ENCODE results near the gene TXNDC12. TPM values are rescaled to one million over a fixed set of nuclear protein-coding genes. Genes with fewer than 3 reads are reported as not detected.

TXNDC12 gene
- total and polyA plus RNA-seq, 9 of the 15 experiments (the other 6 are each of a cell fraction or from before 2014, with no cell fraction given), result 17.0 to 60.8 (median 37.8) TPM

DNA sequence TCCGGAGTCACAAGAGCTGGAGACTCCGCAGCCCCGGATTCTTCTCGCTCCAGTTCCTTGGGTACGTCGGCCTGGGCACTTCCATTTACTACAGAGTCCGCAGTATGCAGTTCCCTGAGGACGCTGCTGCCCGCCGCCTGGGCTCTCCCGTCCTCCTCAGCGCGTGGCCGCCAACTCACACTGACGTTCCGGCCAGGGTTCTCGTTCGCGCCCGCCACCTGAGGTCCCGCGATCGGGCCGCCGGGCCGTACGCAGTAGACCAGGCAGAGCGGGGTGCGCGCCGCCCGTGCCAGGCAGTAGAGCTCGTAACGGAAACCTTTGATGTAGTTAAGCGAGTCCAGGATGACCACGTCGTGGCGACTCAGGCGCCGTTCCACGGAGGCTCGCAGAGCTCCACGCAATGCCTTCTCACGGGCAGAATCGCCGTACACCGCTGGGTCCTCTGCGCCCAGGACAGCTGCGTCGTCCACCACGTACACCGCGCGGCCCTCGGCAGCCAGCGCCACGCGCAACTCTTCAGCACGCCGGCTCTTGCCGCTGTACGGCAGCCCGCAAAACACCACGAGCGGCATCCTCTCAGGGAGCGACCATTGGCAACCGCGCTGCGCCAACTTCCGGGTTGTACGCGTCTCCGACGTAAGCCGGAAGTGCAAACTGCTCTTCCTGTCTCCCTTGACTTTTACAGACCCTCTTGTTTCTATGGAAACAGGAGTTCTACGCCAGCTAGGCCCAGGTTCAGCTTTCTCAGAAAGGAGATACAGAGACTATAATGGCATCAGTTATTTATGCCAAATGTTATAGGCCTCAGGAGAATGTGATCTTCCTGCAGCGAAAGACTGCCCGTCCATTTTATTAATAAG is 21.6 kb downstream of the TXNDC12 start, which contains the start of gene KTI12 (continued):
- TF ChIP-seq RFX1 (IDR thresholded peaks at IDR 0.05), result peak; percentile 97
- TF ChIP-seq, protein P1, sequence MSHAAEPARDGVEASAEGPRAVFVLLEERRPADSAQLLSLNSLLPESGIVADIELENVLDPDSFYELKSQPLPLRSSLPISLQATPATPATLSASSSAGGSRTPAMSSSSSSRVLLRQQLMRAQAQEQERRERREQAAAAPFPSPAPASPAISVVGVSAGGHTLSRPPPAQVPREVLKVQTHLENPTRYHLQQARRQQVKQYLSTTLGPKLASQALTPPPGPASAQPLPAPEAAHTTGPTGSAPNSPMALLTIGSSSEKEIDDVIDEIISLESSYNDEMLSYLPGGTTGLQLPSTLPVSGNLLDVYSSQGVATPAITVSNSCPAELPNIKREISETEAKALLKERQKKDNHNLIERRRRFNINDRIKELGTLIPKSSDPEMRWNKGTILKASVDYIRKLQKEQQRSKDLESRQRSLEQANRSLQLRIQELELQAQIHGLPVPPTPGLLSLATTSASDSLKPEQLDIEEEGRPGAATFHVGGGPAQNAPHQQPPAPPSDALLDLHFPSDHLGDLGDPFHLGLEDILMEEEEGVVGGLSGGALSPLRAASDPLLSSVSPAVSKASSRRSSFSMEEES (CRISPR knock-in tag; IDR thresholded peaks at IDR 0.05), result no peak
- TF ChIP-seq MEF2A (IDR thresholded peaks at IDR 0.05; ENCODE audit: control insufficient read depth, low read depth, low read length), result no peak
- peak; percentile 50 for TF ChIP-seq NFIC (IDR thresholded peaks at IDR 0.05)
- peak; percentile 52 for TF ChIP-seq NEUROD1 (IDR thresholded peaks at IDR 0.05; ENCODE audit: borderline replicate concordance, low read depth, low read length, partially characterized antibody)
- TF ChIP-seq SAP30 (IDR thresholded peaks at IDR 0.05; ENCODE audit: borderline replicate concordance, insufficient read depth, low read depth, low read length, poor library complexity, severe bottlenecking), result peak; percentile 93
- TF ChIP-seq MAZ (CRISPR knock-in tag; conservative IDR thresholded peaks at IDR 0.05 in 1 of 2, IDR thresholded peaks at IDR 0.05 in 1 of 2), result peak in 1 of 2 experiments; percentile 82
- peak; percentile 100 for TF ChIP-seq ELF1 (tag; IDR thresholded peaks at IDR 0.05)
- TF ChIP-seq, protein P2, sequence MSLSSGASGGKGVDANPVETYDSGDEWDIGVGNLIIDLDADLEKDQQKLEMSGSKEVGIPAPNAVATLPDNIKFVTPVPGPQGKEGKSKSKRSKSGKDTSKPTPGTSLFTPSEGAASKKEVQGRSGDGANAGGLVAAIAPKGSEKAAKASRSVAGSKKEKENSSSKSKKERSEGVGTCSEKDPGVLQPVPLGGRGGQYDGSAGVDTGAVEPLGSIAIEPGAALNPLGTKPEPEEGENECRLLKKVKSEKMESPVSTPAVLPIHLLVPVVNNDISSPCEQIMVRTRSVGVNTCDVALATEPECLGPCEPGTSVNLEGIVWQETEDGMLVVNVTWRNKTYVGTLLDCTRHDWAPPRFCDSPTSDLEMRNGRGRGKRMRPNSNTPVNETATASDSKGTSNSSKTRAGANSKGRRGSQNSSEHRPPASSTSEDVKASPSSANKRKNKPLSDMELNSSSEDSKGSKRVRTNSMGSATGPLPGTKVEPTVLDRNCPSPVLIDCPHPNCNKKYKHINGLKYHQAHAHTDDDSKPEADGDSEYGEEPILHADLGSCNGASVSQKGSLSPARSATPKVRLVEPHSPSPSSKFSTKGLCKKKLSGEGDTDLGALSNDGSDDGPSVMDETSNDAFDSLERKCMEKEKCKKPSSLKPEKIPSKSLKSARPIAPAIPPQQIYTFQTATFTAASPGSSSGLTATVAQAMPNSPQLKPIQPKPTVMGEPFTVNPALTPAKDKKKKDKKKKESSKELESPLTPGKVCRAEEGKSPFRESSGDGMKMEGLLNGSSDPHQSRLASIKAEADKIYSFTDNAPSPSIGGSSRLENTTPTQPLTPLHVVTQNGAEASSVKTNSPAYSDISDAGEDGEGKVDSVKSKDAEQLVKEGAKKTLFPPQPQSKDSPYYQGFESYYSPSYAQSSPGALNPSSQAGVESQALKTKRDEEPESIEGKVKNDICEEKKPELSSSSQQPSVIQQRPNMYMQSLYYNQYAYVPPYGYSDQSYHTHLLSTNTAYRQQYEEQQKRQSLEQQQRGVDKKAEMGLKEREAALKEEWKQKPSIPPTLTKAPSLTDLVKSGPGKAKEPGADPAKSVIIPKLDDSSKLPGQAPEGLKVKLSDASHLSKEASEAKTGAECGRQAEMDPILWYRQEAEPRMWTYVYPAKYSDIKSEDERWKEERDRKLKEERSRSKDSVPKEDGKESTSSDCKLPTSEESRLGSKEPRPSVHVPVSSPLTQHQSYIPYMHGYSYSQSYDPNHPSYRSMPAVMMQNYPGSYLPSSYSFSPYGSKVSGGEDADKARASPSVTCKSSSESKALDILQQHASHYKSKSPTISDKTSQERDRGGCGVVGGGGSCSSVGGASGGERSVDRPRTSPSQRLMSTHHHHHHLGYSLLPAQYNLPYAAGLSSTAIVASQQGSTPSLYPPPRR (CRISPR knock-in tag; IDR thresholded peaks at IDR 0.05; ENCODE audit: borderline replicate concordance), result peak; percentile 73; the same call in 1 of the 2 replicates
- peak in 1 of 2 experiments; percentile 37; a peak in 1 of 4 replicates for TF ChIP-seq RCOR1 (IDR thresholded peaks at IDR 0.05; ENCODE audit: borderline replicate concordance in 1 of 2, low read depth in 2 of 2, low read length in 2 of 2)
- TF ChIP-seq ZFX (CRISPR knock-in tag; IDR thresholded peaks at IDR 0.05), result peak; percentile 93
- no peak for TF ChIP-seq ZBTB7A (IDR thresholded peaks at IDR 0.05; ENCODE audit: borderline replicate concordance, control insufficient read depth, low read depth, low read length)
- TF ChIP-seq, protein P3, sequence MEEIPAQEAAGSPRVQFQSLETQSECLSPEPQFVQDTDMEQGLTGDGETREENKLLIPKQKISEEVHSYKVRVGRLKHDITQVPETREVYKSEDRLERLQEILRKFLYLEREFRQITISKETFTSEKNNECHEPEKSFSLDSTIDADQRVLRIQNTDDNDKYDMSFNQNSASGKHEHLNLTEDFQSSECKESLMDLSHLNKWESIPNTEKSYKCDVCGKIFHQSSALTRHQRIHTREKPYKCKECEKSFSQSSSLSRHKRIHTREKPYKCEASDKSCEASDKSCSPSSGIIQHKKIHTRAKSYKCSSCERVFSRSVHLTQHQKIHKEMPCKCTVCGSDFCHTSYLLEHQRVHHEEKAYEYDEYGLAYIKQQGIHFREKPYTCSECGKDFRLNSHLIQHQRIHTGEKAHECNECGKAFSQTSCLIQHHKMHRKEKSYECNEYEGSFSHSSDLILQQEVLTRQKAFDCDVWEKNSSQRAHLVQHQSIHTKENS (CRISPR knock-in tag; IDR thresholded peaks at IDR 0.05), result no peak
- TF ChIP-seq, protein P4, sequence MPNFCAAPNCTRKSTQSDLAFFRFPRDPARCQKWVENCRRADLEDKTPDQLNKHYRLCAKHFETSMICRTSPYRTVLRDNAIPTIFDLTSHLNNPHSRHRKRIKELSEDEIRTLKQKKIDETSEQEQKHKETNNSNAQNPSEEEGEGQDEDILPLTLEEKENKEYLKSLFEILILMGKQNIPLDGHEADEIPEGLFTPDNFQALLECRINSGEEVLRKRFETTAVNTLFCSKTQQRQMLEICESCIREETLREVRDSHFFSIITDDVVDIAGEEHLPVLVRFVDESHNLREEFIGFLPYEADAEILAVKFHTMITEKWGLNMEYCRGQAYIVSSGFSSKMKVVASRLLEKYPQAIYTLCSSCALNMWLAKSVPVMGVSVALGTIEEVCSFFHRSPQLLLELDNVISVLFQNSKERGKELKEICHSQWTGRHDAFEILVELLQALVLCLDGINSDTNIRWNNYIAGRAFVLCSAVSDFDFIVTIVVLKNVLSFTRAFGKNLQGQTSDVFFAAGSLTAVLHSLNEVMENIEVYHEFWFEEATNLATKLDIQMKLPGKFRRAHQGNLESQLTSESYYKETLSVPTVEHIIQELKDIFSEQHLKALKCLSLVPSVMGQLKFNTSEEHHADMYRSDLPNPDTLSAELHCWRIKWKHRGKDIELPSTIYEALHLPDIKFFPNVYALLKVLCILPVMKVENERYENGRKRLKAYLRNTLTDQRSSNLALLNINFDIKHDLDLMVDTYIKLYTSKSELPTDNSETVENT (CRISPR knock-in tag; IDR thresholded peaks at IDR 0.05), result peak; percentile 79
